ENCODE data around the gene LRP4. TPM values are rescaled to one million over a fixed set of nuclear protein-coding genes. Genes with fewer than 3 reads are reported as not detected.

LRP4 gene
- total and polyA plus RNA-seq, 9 donors, result 4.4 to 20.6 (median 11.6) TPM

DNA sequence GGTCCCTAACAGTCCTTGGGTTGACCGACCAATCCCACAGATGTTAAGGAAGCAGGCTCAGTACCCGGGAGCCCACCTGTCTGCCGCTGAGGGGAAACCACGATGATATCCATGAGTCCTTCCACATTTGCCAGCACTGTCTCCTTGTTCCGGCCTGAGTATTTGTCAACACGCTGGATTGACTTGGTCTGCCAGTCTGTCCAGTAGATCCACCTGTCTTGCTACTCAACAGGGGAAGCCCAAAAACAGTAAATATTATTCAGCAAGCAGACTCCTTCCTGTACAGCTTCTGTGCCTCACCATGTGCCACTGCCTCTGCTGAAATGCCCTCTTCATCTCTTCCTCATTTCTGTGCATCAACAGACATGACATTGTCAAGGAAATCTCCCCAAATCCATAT, 49.4 kb downstream of the LRP4 start:
- Histone ChIP-seq H3K4me3 (no peak overlapping the region), H3K9me3 (no peaks in the 10 kb centered on the region), H3K36me3 (no peaks in the 10 kb centered on the region), H3K4me1 (ENCODE audit: insufficient read depth) (peaks cover 5% of the 10 kb centered on the region), H3K27me3 (no peaks in the 10 kb centered on the region), H3K27ac (no peak overlapping the region)
- 93 to 96% (median 94%) methylated on average over 6 of the region's 6 CpGs for WGBS, 3 donors
- no peak for TF ChIP-seq EP300 (IDR thresholded peaks at IDR 0.05)
- TF ChIP-seq CTCF (IDR thresholded peaks at IDR 0.05), result no peak
- no peak for TF ChIP-seq POLR2A (IDR thresholded peaks at IDR 0.05)
- no peak for DNase-seq
- intact Hi-C loops (cut with DNase I), result no loop called here

DNA sequence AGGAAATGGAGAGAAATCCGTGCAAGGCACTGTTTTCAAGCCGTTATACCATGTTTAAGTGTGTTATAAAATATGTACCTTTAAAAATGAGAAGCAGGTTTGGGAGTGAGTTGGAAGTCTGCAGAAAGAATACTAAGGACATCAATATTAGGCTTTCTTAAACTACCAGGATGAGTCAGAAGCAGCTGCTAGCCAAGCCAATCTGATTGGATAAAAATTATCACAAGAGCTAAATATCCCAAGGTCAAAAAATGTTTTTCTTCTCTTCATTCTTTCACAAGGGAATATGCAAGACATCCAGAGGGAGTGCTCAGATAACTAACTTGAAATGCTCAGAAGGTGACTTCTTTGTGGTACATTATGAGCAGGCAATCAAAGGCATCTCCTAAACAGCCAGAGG, 53.0 kb downstream of the LRP4 start:
- no peaks in the 10 kb centered on the region for H3K27me3 ChIP-seq
- DNase-seq, result peak in 2 of 5 donors; percentile 34 to 51
- peak overlapping the region in 1 of 2 donors; percentile 24 for H3K27ac ChIP-seq
- H3K36me3 ChIP-seq, result no peaks in the 10 kb centered on the region
- TF ChIP-seq EP300 (IDR thresholded peaks at IDR 0.05), result no peak
- TF ChIP-seq CTCF (IDR thresholded peaks at IDR 0.05), result no peak
- no peak for TF ChIP-seq POLR2A (IDR thresholded peaks at IDR 0.05)
- H3K4me3 ChIP-seq, result no peak overlapping the region
- intact Hi-C loops (cut with DNase I), result no loop called here
- peaks cover 5% of the 10 kb centered on the region for H3K4me1 ChIP-seq (ENCODE audit: insufficient read depth)
- no peaks in the 10 kb centered on the region for H3K9me3 ChIP-seq
- 7 to 26% (median 8%) methylated on average over 2 of the region's 2 CpGs for WGBS, 3 donors

DNA sequence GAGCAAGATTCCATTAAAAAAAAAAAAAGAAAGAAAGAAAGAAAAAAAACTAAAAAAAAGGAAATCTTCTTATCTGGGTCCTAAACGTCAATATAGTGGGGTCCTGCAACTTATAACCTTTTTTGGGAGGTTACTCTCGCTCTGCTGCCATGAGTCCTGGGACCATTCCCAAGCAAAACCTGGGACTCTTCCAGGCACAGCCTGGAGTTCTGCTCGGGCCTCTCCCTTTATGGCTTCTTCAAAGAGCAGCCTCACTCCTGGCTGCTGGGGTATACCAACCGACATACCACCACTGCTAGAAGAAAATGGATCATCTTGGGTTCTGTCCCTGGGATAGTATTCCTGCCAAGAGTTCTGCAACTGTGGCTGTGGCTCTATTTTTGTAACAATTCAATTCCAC, 58.1 kb downstream of the LRP4 start:
- 19 to 29% (median 25%) methylated on average over 4 of the region's 4 CpGs for WGBS, 3 donors

DNA sequence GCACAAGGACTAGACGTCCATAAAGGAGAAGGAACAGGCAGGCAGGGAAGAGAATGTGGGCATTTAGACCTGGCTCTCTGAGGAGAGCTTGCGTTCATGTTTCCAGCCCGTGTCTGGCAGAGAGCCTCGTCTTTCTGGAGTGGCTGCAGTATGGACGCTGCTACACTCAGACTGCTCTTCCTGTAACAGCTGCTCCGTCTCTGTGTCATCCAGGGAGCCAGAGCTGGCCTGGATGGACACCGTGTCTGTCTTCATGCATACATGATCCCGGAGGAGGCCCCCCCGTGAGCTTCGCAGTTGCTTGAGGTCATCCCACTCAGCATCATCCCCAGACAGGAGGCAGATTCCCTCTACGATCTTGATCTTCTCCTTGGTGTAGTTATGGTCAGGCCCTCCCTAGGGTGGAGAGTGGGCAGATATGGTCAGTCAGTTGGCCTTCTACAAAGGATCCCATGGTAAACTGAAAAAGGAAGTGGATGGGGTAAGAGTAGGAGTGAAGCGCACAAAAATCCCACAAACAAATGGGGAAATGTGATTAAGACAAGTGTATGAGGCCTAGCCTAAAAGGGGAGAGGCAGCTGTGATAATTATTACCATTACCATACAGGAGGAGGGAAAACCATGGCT, 59.3 kb downstream of the LRP4 start:
- Histone ChIP-seq H3K9me3 (no peaks in the 10 kb centered on the region), H3K27me3 (no peaks in the 10 kb centered on the region), H3K36me3 (no peaks in the 10 kb centered on the region), H3K4me1 (ENCODE audit: insufficient read depth) (peaks cover 11% of the 10 kb centered on the region), H3K4me3 (no peak overlapping the region), H3K27ac (no peak overlapping the region)
- DNase-seq, result no peak
- TF ChIP-seq CTCF (IDR thresholded peaks at IDR 0.05), result no peak
- no peak for TF ChIP-seq EP300 (IDR thresholded peaks at IDR 0.05)
- TF ChIP-seq POLR2A (IDR thresholded peaks at IDR 0.05), result no peak
- intact Hi-C loops (cut with DNase I), result no loop called here
- 78 to 86% (median 84%) methylated on average over 12 of the region's 12 CpGs for WGBS, 3 donors

More for the DNA sequence above, 58.1 kb downstream of the LRP4 start:
- Histone ChIP-seq H3K36me3 (no peaks in the 10 kb centered on the region), H3K27ac (peak overlapping the region in 1 of 2 donors; percentile 17), H3K9me3 (no peaks in the 10 kb centered on the region), H3K27me3 (no peaks in the 10 kb centered on the region), H3K4me3 (no peak overlapping the region), H3K4me1 (ENCODE audit: insufficient read depth) (peaks cover 10% of the 10 kb centered on the region)
- peak in 2 of 5 donors; percentile 41 to 52 for DNase-seq
- TF ChIP-seq CTCF (IDR thresholded peaks at IDR 0.05) (no peak), POLR2A (IDR thresholded peaks at IDR 0.05) (no peak), EP300 (IDR thresholded peaks at IDR 0.05) (no peak)
- intact Hi-C loops (cut with DNase I), result no loop called here

Data from ovary (tissue), 9 donors.